Stimulated activated CD4-positive, alpha-beta T cell treated with anti-CD3 and anti-CD28 coated beads, Interleukin-12 subunit alpha, Interleukin-12 subunit beta, amount 100 ng/mL, for 4 hours (primary cell): ENCODE measurements around the gene MGMT.
A peak's percentile ranks its signal among the peaks of the same experiment; 100 is the strongest.
"Not testable (repeated sequence)": the region's sequence is repeated elsewhere in the genome, so short reads cannot be mapped to it uniquely, and the experiment has no call there.

Experiments used
- DNase-seq: peaks from one replicate; pipeline ENCODE4 v3.0.0-alpha.2; 2020

The MGMT gene

GRCh38 chr10:129466703-129467358, at the start of gene MGMT:
MGMT (plus strand) TSS chr10:129467241.
- DNase-seq = peak; percentile 100

GRCh38 chr10:129417870-129418269, 49.2 kb upstream of the MGMT start:
- DNase-seq = no peak

GRCh38 chr10:129418496-129419225, 48.4 kb upstream of the MGMT start:
- DNase-seq = no peak

- DNase-seq = no peak
These were observed 47.6 kb upstream of the MGMT start for GRCh38 chr10:129419397-129419796.

DNA sequence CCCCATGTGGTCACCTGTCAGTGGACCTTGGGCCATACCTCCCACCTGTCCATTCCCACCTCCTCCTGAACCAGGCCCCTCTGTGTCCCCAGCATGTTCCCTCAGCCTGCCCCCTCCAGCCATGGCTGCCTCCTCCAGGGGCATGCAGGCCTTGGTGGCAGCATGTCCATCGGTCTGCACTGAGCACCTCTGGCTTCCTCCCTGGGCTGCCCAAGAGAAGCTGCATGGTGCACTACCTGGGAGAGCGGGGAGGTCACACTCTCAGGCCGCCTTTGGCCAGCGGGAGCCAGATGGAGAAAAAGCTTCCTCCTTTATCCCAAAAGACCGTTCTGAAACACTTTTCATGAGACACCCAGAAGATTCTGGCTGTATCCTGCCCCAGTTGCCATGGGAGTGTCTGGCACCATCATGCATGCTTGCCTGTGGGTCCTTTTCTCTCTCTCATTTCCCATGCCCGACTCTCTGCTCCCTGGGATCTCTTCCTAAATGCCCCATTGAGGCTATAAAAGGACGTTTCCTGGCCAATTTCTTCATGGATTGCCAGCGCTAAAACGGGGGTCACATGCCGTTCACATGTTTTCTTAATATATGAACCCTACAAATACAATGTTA, 45.5 kb upstream of the MGMT start:
- DNase-seq = no peak

- no peak for DNase-seq
These were observed 42.1 kb upstream of the MGMT start for GRCh38 chr10:129424978-129425377.

GRCh38 chr10:129426606-129427005, 40.4 kb upstream of the MGMT start:
- DNase-seq = no peak

GRCh38 chr10:129433266-129433665, 33.8 kb upstream of the MGMT start:
- no peak for DNase-seq

DNA sequence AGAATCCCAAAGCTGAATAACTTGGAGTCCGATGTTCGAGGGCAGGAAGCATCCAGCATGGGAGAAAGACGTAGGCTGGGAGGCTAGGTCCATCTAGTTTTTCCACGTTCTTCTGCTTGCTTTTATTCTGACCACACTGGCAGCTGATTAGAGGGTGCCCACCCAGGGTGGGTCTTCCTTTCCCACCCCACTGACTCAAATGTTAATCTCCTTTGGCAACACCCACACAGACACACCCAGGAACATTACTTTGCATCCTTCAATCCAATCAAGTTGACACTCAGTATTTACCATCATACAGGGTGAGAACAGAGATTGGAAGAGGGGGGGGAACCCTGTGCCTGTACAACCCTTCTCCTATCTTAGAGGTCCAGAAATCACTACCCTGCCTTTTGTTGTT, 31.3 kb upstream of the MGMT start:
- DNase-seq = not testable (repeated sequence)

GRCh38 chr10:129438024-129438423, 29.0 kb upstream of the MGMT start:
- DNase-seq = no peak

DNA sequence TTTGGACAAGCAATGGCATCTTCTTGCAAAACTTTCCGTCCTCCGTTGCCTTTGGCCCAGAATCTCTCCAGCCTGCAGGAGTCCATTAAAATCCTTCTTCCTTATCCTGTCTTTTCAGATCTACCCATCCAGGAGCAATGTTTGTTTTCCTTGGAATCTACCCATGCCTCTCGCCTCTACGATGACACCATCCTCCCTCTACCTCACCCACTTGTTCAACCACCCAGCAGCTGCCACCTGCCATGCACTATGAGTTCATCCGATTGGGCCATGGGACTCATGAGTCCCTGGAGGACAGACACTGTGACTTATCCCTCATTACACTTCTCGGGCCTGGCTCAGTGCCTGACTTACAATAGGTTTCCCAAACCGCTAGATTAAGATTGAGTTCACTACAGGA, 26.8 kb upstream of the MGMT start:
- DNase-seq = no peak

GRCh38 chr10:129440722-129441316, 26.2 kb upstream of the MGMT start:
- DNase-seq = no peak

DNA sequence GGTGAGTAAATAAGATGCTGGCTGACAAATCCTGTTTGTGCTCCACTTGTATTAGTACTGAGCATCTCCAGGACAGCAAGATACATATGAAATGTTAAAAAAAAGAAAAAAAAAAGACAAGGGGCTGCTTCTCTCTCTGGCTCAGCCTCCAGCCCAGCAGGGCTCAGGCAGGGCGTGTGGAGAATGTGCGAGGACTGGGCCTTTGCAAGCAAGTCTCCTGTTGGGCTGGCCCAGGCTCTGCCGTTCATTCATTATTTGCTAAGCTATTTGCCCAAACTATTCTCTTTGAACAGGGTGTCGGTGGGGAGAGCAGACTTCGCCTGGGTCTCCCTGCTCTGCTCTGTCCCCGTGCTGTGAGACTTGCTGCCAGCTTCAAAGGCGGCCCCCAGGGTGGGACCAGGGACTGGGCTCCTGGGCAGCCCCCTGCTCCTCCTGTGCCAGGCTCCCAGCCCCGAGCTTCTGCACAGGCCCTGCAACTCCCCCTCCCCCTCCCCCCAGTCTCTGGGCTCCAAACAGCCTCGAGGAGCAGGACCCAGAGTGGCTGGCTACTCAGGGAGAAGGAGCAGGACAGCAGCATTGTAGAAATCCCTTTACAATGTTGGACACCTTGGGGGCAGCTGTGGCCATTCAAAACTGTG, 25.6 kb upstream of the MGMT start:
- DNase-seq = no peak

DNA sequence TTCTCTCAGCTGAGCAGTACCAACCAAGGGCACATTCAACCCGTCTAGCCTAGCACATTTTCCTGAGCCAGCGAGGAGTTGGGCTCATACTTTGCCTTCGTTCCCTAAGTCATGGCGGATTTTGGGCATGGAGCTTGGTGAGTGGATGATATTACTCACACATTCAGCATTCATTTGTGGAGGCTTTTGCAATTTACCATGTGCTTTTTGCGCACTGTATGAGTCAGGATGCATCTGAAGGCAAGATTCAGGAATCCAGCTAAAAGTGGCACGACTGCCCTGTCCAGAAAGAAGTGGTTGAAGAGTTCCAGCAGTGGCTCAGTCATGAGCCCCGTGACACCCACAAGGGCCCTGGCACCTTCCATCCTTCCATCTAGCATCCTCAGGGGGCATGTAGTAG, 24.2 kb upstream of the MGMT start:
- DNase-seq = no peak

DNA sequence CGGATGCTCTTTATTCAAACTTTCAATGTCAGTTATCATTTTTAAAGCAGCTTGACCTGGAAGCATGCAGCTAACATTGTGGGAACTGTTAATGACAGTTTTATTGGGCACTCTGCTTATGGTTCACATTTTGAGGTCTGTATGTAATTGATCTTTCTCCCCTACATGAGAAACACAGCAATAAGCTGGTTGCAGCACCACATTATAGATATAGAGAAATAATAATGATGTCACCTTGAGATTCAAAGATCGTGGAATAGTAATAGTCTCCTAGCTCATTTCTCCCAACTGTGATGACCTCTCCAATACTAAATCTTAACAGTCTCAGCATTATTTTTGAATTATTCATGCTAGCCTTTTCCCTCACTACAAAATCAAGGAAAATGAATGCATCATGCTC, 22.7 kb upstream of the MGMT start:
- no peak for DNase-seq

DNA sequence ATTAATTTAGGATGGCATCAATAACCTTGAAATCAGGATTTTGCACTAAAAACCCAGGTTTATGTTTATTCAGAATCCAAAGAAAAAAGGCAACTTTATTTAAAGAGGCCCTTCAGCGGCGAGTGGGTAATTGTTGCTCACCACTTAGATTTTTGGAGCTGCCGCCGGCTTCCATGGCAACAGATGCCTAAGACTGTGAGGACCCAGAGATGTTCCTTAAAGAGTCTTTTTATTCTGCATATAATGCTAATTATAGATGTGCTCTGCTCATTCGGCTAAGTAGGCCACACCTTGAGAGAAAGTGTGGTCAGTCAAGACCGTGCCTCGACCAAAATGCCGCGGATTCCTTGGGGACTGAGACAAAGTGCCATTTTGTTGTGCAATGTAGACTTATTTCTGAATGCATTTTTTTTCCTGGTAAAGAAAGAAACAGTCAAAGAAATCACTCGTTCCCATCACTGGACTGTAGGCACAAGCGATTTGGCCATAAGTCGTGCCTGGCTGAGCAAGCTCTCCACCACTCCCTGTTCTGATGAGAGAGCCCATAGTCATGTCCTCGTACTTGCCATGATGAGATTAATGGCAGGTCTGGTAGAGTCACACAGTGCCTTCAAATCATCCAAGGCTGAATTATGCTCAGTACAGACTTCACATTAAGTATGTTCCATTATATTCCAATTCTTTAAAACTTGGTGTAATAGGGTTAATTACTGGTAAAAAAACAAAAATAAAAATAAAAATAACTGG, 21.4 kb upstream of the MGMT start:
- no peak for DNase-seq

DNA sequence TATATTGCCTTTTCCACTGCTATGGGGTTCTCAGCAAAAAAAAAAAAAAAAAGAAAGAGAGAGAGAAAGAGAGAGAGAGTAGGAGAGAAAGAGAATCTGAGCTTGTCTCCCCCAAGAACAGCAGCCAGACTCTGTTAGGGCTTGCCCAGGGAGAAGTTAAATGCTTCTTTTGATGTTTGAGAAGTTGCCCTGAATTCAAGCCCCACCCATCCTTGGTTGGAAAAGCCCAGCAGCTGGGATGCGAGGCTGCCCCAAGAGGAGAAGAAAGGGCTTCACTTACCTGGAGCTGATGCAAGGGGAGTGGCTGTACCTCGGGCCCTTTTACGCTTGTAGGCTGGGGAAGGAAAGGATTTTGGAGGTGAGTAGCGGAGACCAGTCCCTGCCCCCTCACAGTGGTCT, 20.9 kb upstream of the MGMT start:
- no peak for DNase-seq

DNA sequence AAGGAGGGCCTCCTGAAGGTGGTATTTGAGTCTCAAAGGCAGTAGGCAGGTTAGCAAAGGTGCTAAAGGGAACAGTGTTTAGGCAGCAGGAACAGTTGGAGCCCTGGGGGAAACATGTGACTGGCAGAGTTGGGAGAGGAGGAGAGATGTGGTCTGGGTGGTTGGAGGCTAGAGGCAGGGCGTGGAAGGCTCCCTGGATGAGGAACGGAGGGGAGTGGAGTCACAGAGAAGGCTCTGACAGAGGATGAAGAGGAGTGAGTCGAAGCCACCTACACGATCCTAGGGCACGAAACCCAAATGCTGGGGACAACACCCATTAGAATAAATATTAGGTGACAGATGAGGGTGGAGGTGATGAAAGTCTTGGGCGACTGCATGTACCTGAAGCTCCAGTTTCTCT, 19.6 kb upstream of the MGMT start:
- no peak for DNase-seq

GRCh38 chr10:129448086-129448485, 19.0 kb upstream of the MGMT start:
- no peak for DNase-seq

GRCh38 chr10:129448539-129448938, 18.5 kb upstream of the MGMT start:
- no peak for DNase-seq

DNA sequence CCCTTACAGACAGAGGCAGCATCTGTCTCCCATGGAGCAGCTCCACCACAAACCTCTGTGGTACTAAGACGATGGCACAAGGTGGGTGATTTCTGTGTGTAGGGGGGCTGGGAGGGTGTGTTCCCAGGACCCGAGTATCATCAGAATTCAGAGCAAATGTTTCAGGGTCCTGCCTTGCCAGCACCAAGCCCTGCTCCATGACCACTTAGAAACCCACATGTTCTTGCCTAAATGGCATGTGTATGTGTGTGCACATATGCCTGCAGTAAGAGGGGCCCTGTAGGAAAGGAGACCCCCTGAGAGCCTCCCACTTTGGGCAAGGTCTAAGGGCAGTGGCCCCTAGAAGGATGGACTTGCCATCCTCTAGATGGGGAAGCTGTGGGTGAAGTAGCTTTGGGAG, 17.1 kb upstream of the MGMT start:
- no peak for DNase-seq

DNA sequence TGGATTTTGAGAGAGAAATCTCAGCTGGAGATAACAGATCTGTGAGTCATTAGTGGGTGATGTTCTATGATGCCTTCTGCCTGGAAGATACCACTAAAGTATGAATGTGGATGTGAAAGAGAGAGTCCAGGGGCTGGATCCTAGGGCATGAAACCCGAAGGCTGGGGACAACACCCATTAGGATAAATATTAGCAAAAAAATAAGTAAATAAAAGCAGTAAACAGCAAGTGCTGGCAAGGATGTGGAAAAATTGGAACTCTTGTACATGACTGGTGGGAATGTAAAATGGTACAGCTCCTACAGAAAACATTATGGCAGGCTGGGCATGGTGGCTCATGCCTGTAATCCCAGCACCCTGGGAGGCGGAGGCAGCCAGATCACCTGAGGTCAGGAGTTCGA, 16.6 kb upstream of the MGMT start:
- no peak for DNase-seq

DNA sequence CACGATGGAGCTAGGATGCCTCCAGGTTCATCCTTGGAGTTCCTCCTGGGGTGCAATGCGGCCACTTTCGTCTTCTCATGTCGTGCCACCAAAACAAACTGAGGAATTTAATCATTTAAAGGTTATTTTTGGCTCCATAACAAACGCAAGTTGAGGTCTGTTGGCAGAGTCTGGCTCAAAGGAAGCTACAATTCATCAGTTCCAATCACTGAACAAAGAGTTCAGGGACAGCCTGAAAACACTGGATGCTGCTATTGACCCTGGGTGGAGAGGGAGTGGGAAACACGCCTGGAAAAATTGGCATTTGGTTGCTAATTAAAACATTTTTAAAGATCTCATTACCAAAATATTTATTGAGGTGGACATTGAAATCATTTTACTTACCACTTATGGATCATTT, 11.4 kb upstream of the MGMT start:
- no peak for DNase-seq
